Vagina (tissue), 2 donors: ENCODE results near the gene OLIG3. TPM values are rescaled to one million over a fixed set of nuclear protein-coding genes. Genes with fewer than 3 reads are reported as not detected.

Source experiments
- DNase-seq, 2 donors: peaks; one replicate each; pipeline ENCODE4 v3.0.0-alpha.2; 2017; ENCODE audit errors: extremely low spot score in 2 of 2
- H3K27ac ChIP-seq: fragments of 200-600 bp; sonication (generic); one replicate; pipeline ENCODE4 v1.5.1; 2019
- H3K27me3 ChIP-seq: fragments of 200-600 bp; sonication (generic); one replicate; pipeline ENCODE4 v1.5.1; 2019
- H3K36me3 ChIP-seq, 2 donors: fragments of 200-600 bp; sonication (generic); one replicate each; pipeline ENCODE4 v1.5.1; 2017 to 2019
- H3K4me1 ChIP-seq: fragments of 200-600 bp; sonication (generic); one replicate; pipeline ENCODE4 v1.5.1; 2019
- H3K4me3 ChIP-seq, 2 donors: fragments of 200-600 bp; sonication (generic); 1 replicate in 1 of 2; 2 replicates in 1 of 2; pipeline ENCODE4 v1.5.1; 2016 to 2019
- H3K9me3 ChIP-seq: fragments of 200-600 bp; sonication (generic); one replicate; pipeline ENCODE4 v1.5.1; 2019
- POLR2A ChIP-seq, 2 donors: fragments of 450-650 bp; IDR thresholded peaks; one replicate each; pipeline ENCODE4 v1.6.1; 2017; ENCODE audit warnings: antibody characterized with exemption in 2 of 2, mild to moderate bottlenecking in 2 of 2, moderate library complexity in 2 of 2
- POLR2AphosphoS5 ChIP-seq, 2 donors: sonication (generic); formaldehyde crosslinking; IDR thresholded peaks; one replicate each; pipeline ENCODE4 v1.9.0; 2017; ENCODE audit warnings: antibody characterized with exemption in 2 of 2, mild to moderate bottlenecking in 2 of 2, low read depth in 1 of 2; ENCODE audit not compliant: insufficient read depth in 1 of 2
- intact Hi-C: fragments of 100-400 bp; cut with DNase I; formaldehyde crosslinking; loops from one replicate; pipeline ENCODE4 v1.15.1; 2023
- total RNA-seq: library from RNA; depleted of rRNA; stranded (reverse); fragments of >200 nt; gene quantifications from one replicate; pipeline ENCODE4 v1.2.3, GENCODE V29; 2016
- TF ChIP-seq, protein P1 (sequence below), 3 experiments: fragments of 450-650 bp in 2 of 3; fragments of 200-600 bp in 1 of 3; sonication (generic) in 1 of 3; IDR thresholded peaks; one replicate each; pipeline ENCODE4 v1.5.1; 2017 to 2019; ENCODE audit warnings: antibody characterized with exemption in 3 of 3, mild to moderate bottlenecking in 2 of 3, moderate library complexity in 2 of 3

OLIG3 gene
- total RNA-seq, 1 donor from 2014 or later = not detected

DNA sequence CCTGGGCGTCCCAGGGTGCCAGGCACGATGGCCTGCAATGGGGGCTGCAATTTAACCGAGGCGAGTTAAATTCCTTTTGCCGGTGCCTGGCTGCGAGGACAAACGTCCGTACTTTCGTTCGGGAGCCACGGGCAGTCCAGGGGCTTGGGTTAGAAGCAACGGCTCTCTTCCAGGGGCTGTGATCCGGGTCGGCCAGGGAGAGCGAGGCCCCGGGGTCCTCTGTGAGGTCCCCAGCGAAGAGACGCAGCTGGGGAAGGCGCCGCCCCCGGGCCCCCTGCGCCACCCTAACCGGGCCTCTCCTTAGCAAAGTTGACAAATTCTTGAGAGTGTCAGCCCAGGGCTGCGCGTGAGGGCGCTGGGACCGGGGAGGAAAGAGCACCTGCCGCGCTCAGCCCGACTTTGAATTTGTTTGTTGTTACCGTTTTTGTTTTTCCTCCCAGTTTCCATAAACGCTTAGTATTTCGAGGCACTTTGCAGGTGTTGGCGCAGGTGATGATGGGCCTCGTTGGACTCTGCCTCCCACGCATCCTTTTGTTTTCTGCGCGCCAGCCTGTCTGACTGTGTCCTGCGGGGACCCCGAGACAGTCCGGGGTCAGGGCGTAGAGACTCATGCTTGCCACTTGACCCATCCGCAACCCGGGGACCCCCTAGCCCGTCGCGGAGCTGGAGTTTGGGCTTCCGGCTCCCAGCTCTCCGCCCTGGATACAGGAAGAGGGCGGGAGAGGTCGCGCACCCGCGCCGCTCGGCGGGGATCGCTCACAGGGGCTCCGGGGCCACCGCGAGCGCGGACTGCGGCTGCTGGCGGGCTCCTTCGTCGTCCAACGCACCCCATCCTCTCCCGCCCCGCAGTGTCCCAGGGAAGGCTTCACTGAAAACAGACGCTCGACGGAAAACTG is 5.8 kb downstream of the OLIG3 start:
- Histone ChIP-seq H3K27ac (no peak overlapping the region), H3K27me3 (peaks cover 23% of the 10 kb centered on the region), H3K4me1 (peaks cover 30% of the 10 kb centered on the region), H3K9me3 (no peaks in the 10 kb centered on the region), H3K36me3 (no peaks in the 10 kb centered on the region), H3K4me3 (peak overlapping the region in 1 of 2 donors; percentile 23)
- intact Hi-C loops = no loop called here
- TF ChIP-seq POLR2A (IDR thresholded peaks at IDR 0.05) (no peak), POLR2AphosphoS5 (IDR thresholded peaks at IDR 0.05; ENCODE audit: insufficient read depth in 1 of 2, low read depth in 1 of 2) (no peak)
- TF ChIP-seq, protein P1, sequence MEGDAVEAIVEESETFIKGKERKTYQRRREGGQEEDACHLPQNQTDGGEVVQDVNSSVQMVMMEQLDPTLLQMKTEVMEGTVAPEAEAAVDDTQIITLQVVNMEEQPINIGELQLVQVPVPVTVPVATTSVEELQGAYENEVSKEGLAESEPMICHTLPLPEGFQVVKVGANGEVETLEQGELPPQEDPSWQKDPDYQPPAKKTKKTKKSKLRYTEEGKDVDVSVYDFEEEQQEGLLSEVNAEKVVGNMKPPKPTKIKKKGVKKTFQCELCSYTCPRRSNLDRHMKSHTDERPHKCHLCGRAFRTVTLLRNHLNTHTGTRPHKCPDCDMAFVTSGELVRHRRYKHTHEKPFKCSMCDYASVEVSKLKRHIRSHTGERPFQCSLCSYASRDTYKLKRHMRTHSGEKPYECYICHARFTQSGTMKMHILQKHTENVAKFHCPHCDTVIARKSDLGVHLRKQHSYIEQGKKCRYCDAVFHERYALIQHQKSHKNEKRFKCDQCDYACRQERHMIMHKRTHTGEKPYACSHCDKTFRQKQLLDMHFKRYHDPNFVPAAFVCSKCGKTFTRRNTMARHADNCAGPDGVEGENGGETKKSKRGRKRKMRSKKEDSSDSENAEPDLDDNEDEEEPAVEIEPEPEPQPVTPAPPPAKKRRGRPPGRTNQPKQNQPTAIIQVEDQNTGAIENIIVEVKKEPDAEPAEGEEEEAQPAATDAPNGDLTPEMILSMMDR (IDR thresholded peaks at IDR 0.05) = no peak
- no peak for DNase-seq

DNA sequence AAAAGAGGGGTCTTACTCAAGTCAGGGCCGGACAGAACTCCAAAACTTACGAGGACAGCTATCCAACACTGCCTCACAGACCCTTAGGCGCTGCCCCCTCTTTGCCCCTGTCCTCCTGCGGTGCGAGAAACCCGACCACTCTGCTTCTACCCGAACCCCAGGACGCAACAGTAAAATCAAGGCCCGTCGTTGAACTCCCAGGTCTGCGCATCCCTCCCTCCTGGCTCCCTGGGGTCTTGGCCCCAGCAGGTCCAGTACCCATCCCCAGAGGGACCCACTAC is 6.4 kb downstream of the OLIG3 start:
- Histone ChIP-seq H3K4me1 (peaks cover 24% of the 10 kb centered on the region), H3K36me3 (no peaks in the 10 kb centered on the region), H3K27me3 (peaks cover 18% of the 10 kb centered on the region), H3K4me3 (peak overlapping the region in 1 of 2 donors; percentile 23), H3K9me3 (no peaks in the 10 kb centered on the region), H3K27ac (no peak overlapping the region)
- TF ChIP-seq POLR2A (IDR thresholded peaks at IDR 0.05) (no peak), POLR2AphosphoS5 (IDR thresholded peaks at IDR 0.05; ENCODE audit: insufficient read depth in 1 of 2, low read depth in 1 of 2) (no peak)
- TF ChIP-seq, protein P1 (IDR thresholded peaks at IDR 0.05) = no peak
- DNase-seq = no peak
- intact Hi-C loops = no loop called here

DNA sequence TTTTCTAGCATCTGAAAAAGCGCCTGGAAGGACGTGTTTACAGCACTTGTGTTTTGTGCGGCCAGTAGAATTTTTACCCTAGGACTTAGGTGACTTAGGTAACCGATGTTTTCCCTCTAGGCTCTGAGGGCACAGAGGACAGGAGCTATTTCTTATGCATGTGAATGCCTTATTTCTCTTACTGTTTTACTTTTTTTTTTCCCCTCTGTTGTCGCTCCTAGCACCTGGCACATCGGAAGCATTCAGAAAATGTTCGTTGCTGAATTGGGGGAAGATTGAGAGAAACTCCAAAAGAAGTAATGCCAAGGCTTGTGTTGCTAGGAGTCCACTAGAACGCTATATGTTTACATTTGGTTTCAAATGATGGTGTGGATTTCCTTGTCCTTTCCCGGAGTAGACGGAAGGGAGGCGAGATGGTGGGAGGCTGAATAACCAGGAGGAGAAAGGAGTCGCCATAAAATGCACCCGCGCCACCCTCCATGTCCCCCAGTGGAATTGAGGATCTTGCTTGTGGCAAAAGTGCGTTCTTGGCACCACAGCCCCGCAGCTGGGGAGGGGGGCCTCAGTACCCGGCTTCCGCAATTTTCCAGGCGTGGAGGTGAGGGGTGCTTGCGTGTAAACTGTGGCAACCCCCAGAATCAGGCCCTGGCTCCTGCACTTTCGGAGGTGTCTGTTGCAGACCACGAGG is 6.9 kb downstream of the OLIG3 start:
- Histone ChIP-seq H3K27me3 (peaks cover 18% of the 10 kb centered on the region), H3K9me3 (no peaks in the 10 kb centered on the region), H3K4me1 (peaks cover 21% of the 10 kb centered on the region), H3K27ac (no peak overlapping the region), H3K4me3 (no peak overlapping the region), H3K36me3 (no peaks in the 10 kb centered on the region)
- TF ChIP-seq, protein P1 (IDR thresholded peaks at IDR 0.05) = no peak
- TF ChIP-seq POLR2AphosphoS5 (IDR thresholded peaks at IDR 0.05; ENCODE audit: insufficient read depth in 1 of 2, low read depth in 1 of 2) (no peak), POLR2A (IDR thresholded peaks at IDR 0.05) (no peak)
- intact Hi-C loops = no loop called here
- no peak for DNase-seq

DNA sequence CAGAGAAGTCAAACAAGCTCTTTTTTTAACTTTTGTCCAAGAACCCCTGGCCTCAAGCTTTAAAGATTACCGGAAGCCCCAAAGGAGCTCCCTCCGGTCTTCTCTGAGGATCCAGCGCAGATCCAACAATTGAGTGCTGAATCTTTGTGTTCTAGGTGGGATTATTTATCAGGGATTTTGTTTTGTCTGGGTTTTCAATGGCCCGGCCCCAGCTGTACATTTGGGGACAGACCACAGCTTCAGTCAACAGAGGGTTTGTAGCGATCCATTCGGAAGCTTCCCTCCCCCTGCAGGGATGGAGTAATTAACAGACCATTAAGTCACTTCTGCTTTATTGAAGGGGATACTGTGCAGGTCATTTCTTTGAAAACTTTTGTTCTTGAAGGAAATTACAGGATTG is 7.8 kb downstream of the OLIG3 start:
- Histone ChIP-seq H3K36me3 (no peaks in the 10 kb centered on the region), H3K4me3 (no peak overlapping the region), H3K27me3 (peaks cover 18% of the 10 kb centered on the region), H3K27ac (no peak overlapping the region), H3K9me3 (no peaks in the 10 kb centered on the region), H3K4me1 (peaks cover 21% of the 10 kb centered on the region)
- DNase-seq = no peak
- intact Hi-C loops = no loop called here
- TF ChIP-seq POLR2A (IDR thresholded peaks at IDR 0.05) (no peak), POLR2AphosphoS5 (IDR thresholded peaks at IDR 0.05; ENCODE audit: insufficient read depth in 1 of 2, low read depth in 1 of 2) (no peak)

DNA sequence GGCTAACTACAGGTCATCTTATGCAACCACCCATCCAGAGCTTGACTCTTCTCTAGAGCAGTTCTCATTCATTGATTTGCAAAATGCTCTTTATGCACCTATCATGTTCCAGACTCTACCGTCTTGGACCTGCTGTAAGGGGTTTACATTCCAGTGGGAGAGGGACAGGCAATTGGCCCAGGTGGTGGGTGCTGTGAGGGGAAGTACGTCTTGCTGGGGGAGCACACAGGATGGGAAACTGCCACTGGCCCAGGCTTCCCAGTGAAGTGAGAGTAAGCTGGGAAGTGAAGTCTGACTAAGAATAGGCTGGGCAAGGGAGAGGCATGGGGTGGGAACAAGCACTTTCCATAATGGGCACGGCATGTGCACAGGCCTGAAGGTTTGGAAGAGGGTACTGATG is 13.8 kb downstream of the OLIG3 start:
- no peaks in the 10 kb centered on the region for H3K4me1 ChIP-seq
- no peaks in the 10 kb centered on the region for H3K9me3 ChIP-seq
- no peak overlapping the region for H3K27ac ChIP-seq
- intact Hi-C loops = no loop called here
- H3K4me3 ChIP-seq = no peak overlapping the region
- no peak for DNase-seq
- TF ChIP-seq, protein P1 (IDR thresholded peaks at IDR 0.05) = no peak
- TF ChIP-seq POLR2AphosphoS5 (IDR thresholded peaks at IDR 0.05; ENCODE audit: insufficient read depth in 1 of 2, low read depth in 1 of 2) (no peak), POLR2A (IDR thresholded peaks at IDR 0.05) (no peak)
- H3K27me3 ChIP-seq = no peaks in the 10 kb centered on the region
- H3K36me3 ChIP-seq = no peaks in the 10 kb centered on the region
